T-helper 2 cell treated with Interferon-gamma antibody and Interleukin-4, amounts not matched to agents 5 μg/mL and 100 μg/mL, for 36 hours (primary cell): ENCODE measurements around the gene ODR4.
"Not testable (repeated sequence)": the region's sequence is repeated elsewhere in the genome, so short reads cannot be mapped to it uniquely, and the experiment has no call there.

Experiments used
- DNase-seq: peaks from one replicate; pipeline ENCODE4 v3.0.0; 2021; ENCODE audit warnings: low spot score
- H3K27ac Mint-ChIP-seq: one replicate; pipeline ENCODE4 v1.8.0; 2021; ENCODE audit warnings: mild to moderate bottlenecking, mixed read lengths
- H3K27me3 Mint-ChIP-seq: one replicate; pipeline ENCODE4 v1.8.0; 2021; ENCODE audit warnings: low read depth, mixed read lengths
- H3K36me3 Mint-ChIP-seq: one replicate; pipeline ENCODE4 v1.8.0; 2021; ENCODE audit warnings: low read depth, mixed read lengths
- H3K4me1 Mint-ChIP-seq: one replicate; pipeline ENCODE4 v1.8.0; 2021; ENCODE audit warnings: low read depth, mixed read lengths
- H3K4me3 Mint-ChIP-seq: one replicate; pipeline ENCODE4 v1.8.0; 2022; ENCODE audit warnings: mild to moderate bottlenecking, moderate library complexity, mixed read lengths
- H3K9me3 Mint-ChIP-seq: one replicate; pipeline ENCODE4 v1.8.0; 2021; ENCODE audit warnings: mixed read lengths

Gene ODR4

GRCh38 chr1:186401446-186401845, 25.8 kb downstream of the ODR4 start:
- H3K4me3 Mint-ChIP-seq, H3K27ac Mint-ChIP-seq, DNase-seq, H3K9me3 Mint-ChIP-seq, H3K4me1 Mint-ChIP-seq, H3K27me3 Mint-ChIP-seq: not testable (repeated sequence)
- H3K36me3 Mint-ChIP-seq: peaks cover 17% of the 10 kb centered on the region

- Mint-ChIP-seq H3K4me3 (no peak overlapping the region), H3K36me3 (peaks cover 18% of the 10 kb centered on the region), H3K4me1 (peaks cover 11% of the 10 kb centered on the region), H3K27ac (no peak overlapping the region), H3K9me3 (no peaks in the 10 kb centered on the region), H3K27me3 (no peaks in the 10 kb centered on the region)
- DNase-seq: no peak
Observed at GRCh38 chr1:186403632-186404031, 28.0 kb downstream of the ODR4 start.

GRCh38 chr1:186404454-186405051, 28.9 kb downstream of the ODR4 start:
- Mint-ChIP-seq H3K27ac (peak overlapping the region; percentile 82), H3K36me3 (peaks cover 15% of the 10 kb centered on the region), H3K27me3 (no peaks in the 10 kb centered on the region), H3K4me3 (no peak overlapping the region), H3K9me3 (no peaks in the 10 kb centered on the region), H3K4me1 (peaks cover 11% of the 10 kb centered on the region)
- DNase-seq: no peak

- Mint-ChIP-seq H3K36me3 (peaks cover 13% of the 10 kb centered on the region), H3K27me3 (no peaks in the 10 kb centered on the region), H3K9me3 (no peaks in the 10 kb centered on the region), H3K27ac (no peak overlapping the region), H3K4me1 (peaks cover 16% of the 10 kb centered on the region), H3K4me3 (no peak overlapping the region)
- DNase-seq: no peak
Observed at GRCh38 chr1:186409091-186409490, 33.5 kb downstream of the ODR4 start.

- H3K27ac Mint-ChIP-seq: no peak overlapping the region
- H3K27me3 Mint-ChIP-seq: no peaks in the 10 kb centered on the region
- peaks cover 7% of the 10 kb centered on the region for H3K4me1 Mint-ChIP-seq
- no peaks in the 10 kb centered on the region for H3K9me3 Mint-ChIP-seq
- peaks cover 5% of the 10 kb centered on the region for H3K36me3 Mint-ChIP-seq
- H3K4me3 Mint-ChIP-seq: no peak overlapping the region
- no peak for DNase-seq
Observed at GRCh38 chr1:186413319-186413718, 37.7 kb downstream of the ODR4 start.

GRCh38 chr1:186418503-186418902, 42.9 kb downstream of the ODR4 start:
- Mint-ChIP-seq H3K36me3 (peaks cover 33% of the 10 kb centered on the region), H3K9me3 (no peaks in the 10 kb centered on the region), H3K27ac (peak overlapping the region; percentile 7), H3K4me1 (peaks cover 24% of the 10 kb centered on the region), H3K4me3 (no peak overlapping the region), H3K27me3 (no peaks in the 10 kb centered on the region)
- DNase-seq: no peak

- H3K36me3 Mint-ChIP-seq: peaks cover 41% of the 10 kb centered on the region
- no peak for DNase-seq
- no peaks in the 10 kb centered on the region for H3K27me3 Mint-ChIP-seq
- H3K27ac Mint-ChIP-seq: peak overlapping the region; percentile 95
- H3K9me3 Mint-ChIP-seq: no peaks in the 10 kb centered on the region
- H3K4me1 Mint-ChIP-seq: peaks cover 23% of the 10 kb centered on the region
- H3K4me3 Mint-ChIP-seq: peak overlapping the region; percentile 67
Observed at GRCh38 chr1:186420311-186420710, 44.7 kb downstream of the ODR4 start.

GRCh38 chr1:186420923-186421322, 45.3 kb downstream of the ODR4 start:
- peaks cover 24% of the 10 kb centered on the region for H3K4me1 Mint-ChIP-seq
- H3K4me3 Mint-ChIP-seq: peak overlapping the region; percentile 67
- DNase-seq: no peak
- no peaks in the 10 kb centered on the region for H3K27me3 Mint-ChIP-seq
- peaks cover 43% of the 10 kb centered on the region for H3K36me3 Mint-ChIP-seq
- H3K27ac Mint-ChIP-seq: peak overlapping the region; percentile 95
- no peaks in the 10 kb centered on the region for H3K9me3 Mint-ChIP-seq

- H3K9me3 Mint-ChIP-seq: peaks cover 4% of the 10 kb centered on the region
- no peaks in the 10 kb centered on the region for H3K27me3 Mint-ChIP-seq
- peaks cover 43% of the 10 kb centered on the region for H3K36me3 Mint-ChIP-seq
- DNase-seq: no peak
- peak overlapping the region; percentile 95 for H3K27ac Mint-ChIP-seq
- peak overlapping the region; percentile 18 for H3K4me3 Mint-ChIP-seq
- peaks cover 29% of the 10 kb centered on the region for H3K4me1 Mint-ChIP-seq
Observed at GRCh38 chr1:186421446-186421845, 45.8 kb downstream of the ODR4 start.

GRCh38 chr1:186424539-186424938, 48.9 kb downstream of the ODR4 start:
- Mint-ChIP-seq H3K9me3 (peaks cover 9% of the 10 kb centered on the region), H3K27me3 (no peaks in the 10 kb centered on the region), H3K27ac (no peak overlapping the region), H3K4me1 (peaks cover 28% of the 10 kb centered on the region), H3K4me3 (no peak overlapping the region), H3K36me3 (peaks cover 40% of the 10 kb centered on the region)
- DNase-seq: no peak

- Mint-ChIP-seq H3K27me3 (no peaks in the 10 kb centered on the region), H3K27ac (no peak overlapping the region), H3K9me3 (peaks cover 9% of the 10 kb centered on the region), H3K4me3 (no peak overlapping the region), H3K4me1 (peaks cover 17% of the 10 kb centered on the region), H3K36me3 (peaks cover 32% of the 10 kb centered on the region)
- no peak for DNase-seq
Observed at GRCh38 chr1:186426118-186426517, 50.5 kb downstream of the ODR4 start.

- peaks cover 9% of the 10 kb centered on the region for H3K9me3 Mint-ChIP-seq
- H3K27ac Mint-ChIP-seq: no peak overlapping the region
- H3K4me3 Mint-ChIP-seq: no peak overlapping the region
- no peak for DNase-seq
- peaks cover 10% of the 10 kb centered on the region for H3K4me1 Mint-ChIP-seq
- H3K27me3 Mint-ChIP-seq: peaks cover 4% of the 10 kb centered on the region
- H3K36me3 Mint-ChIP-seq: peaks cover 20% of the 10 kb centered on the region
Observed at GRCh38 chr1:186429017-186429416, 53.4 kb downstream of the ODR4 start.

GRCh38 chr1:186435336-186435735, 59.7 kb downstream of the ODR4 start:
- peaks cover 4% of the 10 kb centered on the region for H3K27me3 Mint-ChIP-seq
- no peak overlapping the region for H3K27ac Mint-ChIP-seq
- H3K9me3 Mint-ChIP-seq: no peaks in the 10 kb centered on the region
- H3K4me1 Mint-ChIP-seq: peaks cover 4% of the 10 kb centered on the region
- peaks cover 4% of the 10 kb centered on the region for H3K36me3 Mint-ChIP-seq
- H3K4me3 Mint-ChIP-seq: no peak overlapping the region
- DNase-seq: no peak

GRCh38 chr1:186438567-186438966, 62.9 kb downstream of the ODR4 start:
- peaks cover 4% of the 10 kb centered on the region for H3K36me3 Mint-ChIP-seq
- H3K4me3 Mint-ChIP-seq: no peak overlapping the region
- no peaks in the 10 kb centered on the region for H3K9me3 Mint-ChIP-seq
- DNase-seq: no peak
- H3K27ac Mint-ChIP-seq: no peak overlapping the region
- H3K4me1 Mint-ChIP-seq: peaks cover 20% of the 10 kb centered on the region
- H3K27me3 Mint-ChIP-seq: no peaks in the 10 kb centered on the region

GRCh38 chr1:186440584-186440983, 64.9 kb downstream of the ODR4 start:
- Mint-ChIP-seq H3K27me3 (no peaks in the 10 kb centered on the region), H3K36me3 (peaks cover 4% of the 10 kb centered on the region), H3K9me3 (no peaks in the 10 kb centered on the region), H3K4me1 (peaks cover 16% of the 10 kb centered on the region), H3K4me3 (no peak overlapping the region), H3K27ac (no peak overlapping the region)
- DNase-seq: no peak
